ENCODE results near the gene MINDY4. TPM values are rescaled to one million over a fixed set of nuclear protein-coding genes. Genes with fewer than 3 reads are reported as not detected.

Gene MINDY4
- total RNA-seq, 1 experiment from 2014 or later, result 4.0 TPM

DNA sequence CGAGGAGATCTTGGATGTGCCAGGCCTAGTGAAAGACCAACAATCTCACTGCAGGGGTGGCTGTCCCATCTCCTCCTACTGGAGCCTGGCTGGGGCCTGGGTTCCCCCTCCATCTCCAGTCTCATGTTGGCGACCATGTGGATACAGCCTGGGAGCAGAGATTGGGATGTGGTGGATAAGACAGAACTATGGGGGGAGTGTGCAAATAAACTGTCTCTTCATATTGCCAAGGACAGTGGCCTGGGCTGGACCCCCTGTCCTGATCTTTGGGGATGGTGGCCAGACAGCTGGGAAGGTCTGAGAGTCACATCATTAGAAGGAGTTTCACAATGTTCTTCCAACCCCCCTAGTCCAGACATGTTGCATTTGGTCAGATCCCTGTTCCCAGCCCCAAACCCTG is 5.8 kb upstream of the MINDY4 start:
- DNase-seq (ENCODE audit: extremely low read depth, low read depth), result no peak

DNA sequence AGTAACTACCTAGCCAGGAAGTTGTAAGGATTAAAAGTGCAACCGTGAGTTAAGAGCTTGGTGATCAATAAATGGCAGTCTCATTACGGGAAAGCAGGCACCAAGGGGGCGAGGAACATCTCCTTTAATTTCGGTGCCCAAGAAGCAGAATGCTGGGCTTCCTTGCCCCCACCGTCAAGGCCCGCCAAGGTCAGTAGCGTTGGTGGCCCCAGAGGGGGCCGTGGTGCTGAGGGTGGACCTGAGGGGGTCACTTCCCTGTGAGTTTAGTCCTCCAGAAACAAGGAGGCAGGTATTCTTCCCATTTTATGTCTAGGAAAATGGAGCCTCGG is 408 bp upstream of the MINDY4 start:
- DNase-seq (ENCODE audit: extremely low read depth, low read depth), result no peak

DNA sequence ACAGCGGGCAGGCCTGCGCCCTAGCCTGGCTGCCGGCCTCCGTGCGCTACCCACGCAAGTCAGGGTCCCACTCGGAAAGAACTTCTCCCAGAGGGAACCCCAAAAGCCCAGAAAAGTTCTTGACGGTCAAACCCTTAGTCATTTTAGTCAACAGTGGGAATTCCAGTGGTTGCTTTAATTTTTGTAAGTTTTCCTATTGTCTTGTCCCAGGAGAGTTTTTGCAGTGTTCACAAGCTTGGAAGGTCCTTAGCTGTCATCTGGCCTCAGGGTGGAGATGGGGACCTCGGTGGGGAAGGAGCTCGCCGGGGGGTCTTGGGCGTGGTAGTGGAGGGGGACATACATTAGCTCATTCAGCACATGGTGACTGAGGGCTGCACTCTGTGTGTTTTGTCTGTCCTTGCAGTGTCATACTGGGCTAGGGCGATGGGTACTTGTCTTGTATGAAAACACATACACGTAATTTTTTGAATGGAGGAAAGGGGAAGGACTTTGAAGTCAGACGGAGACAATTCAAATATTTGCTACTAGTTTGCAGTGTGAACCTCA is 736 bp downstream of the MINDY4 start:
- DNase-seq (ENCODE audit: extremely low read depth, low read depth), result no peak

DNA sequence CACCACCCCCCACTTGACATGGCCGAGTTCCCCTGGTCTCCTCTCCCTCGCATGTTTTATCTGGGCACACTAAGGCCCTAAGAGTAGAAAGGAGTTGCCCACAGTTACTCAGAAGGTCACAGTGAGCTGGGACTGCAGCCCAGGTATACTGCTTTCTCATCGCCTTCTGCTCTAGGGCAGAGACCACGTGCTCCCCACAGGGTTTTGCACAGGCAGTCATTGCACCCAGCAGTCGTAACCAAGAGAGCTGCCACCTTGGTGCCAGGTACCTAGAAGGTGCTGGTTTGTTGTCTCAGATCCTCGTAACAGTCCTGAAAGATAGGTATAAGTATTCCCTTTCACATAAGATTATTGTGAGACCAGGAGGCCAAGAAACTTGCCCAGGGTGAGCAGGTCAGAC is 1.8 kb downstream of the MINDY4 start:
- DNase-seq (ENCODE audit: extremely low read depth, low read depth), result no peak

DNA sequence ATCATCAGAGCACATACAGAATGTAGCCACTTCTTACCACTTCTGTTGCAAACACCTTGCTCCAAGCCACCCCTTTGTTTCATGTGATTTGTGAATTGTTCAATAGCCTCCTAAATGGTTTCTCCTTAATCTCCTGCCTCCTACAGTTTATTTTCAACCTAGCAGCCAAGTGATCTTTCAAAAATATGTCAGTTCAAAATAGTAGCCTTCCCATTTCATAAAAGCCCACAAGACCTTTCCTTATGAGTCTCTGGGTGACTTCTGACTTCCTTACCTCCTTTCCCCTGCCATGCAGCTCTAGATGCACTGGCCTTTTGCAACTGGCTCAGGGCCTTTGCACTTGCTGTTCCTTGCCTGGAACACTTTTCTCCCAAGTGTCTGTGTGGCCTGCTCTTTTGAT is 4.8 kb downstream of the MINDY4 start:
- no peak for DNase-seq (ENCODE audit: extremely low read depth, low read depth)

DNA sequence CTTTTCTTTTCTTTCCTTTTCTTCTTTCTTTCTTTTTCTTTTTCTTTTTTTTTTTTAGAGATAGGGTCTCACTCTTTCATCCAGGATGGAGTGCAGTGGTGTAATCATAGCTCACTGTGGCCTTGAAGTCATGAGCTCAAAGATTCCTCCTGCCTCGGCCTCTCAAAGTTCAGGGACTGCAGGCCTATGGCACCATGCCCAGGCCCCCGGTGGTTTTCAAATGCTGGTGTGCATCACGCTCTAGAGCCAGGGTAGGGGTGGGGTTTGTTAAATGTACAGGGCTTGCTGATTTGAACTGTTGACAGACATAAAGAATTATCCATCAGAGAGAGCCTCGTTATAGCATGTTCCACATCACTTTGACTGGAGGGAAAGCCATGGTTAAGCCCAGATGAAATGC is 5.8 kb downstream of the MINDY4 start:
- no peak for DNase-seq (ENCODE audit: extremely low read depth, low read depth)

DNA sequence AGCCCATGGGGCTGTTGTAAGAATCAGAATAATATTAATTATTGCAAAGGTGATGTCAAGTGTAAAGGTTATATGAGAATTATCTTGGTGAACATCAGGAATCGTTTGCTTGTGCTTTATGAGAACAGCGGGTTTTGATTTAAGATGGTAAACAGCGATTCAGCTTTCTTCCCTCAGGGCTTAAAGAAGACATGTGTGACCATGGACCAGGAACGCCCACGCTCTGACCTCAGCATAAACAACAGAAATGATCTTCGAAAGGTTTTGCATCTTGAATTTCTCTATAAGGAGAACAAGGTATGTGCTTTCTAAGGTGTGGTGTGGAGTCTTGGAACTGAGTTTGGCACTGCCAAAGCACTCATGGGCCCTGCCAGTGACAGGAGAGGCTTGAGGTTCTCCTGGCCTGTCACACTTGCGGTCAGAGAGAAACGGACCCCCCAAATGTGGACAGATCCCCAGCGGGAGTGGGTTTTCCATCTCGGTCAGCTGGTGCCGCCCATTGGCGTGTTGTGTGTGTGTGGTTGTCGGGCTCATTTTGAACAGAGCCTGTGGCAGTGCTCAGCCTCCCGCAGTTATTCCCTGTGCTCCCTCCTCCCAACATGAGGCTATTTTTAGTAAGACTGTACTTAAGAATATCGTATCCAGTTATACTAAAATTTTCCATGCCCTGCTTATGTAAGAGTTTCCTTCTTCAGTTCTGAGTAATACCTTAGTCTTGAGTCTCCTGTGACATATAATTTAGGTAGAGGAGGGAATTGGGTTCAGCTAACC is 7.2 kb downstream of the MINDY4 start:
- DNase-seq (ENCODE audit: extremely low read depth, low read depth), result no peak

DNA sequence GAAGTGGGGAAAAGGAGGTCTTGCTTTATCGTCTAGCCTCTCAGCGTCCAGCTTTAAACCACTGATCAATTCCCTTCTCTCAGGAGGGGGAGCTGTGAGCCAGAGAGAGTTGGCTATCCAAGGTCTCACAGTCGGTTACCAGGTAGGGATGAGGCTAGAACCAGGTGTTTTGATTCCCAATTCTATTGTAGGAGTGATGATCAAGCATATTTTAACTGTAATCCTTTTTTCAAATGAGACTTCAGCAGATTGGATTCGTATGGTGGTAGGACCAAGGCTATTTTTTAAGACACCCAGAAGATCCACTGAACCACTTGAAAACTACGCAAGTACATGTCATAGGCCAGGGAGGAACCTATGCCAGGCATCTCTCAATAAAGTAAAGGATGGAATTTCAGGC is 8.4 kb downstream of the MINDY4 start:
- no peak for DNase-seq (ENCODE audit: extremely low read depth, low read depth)

DNA sequence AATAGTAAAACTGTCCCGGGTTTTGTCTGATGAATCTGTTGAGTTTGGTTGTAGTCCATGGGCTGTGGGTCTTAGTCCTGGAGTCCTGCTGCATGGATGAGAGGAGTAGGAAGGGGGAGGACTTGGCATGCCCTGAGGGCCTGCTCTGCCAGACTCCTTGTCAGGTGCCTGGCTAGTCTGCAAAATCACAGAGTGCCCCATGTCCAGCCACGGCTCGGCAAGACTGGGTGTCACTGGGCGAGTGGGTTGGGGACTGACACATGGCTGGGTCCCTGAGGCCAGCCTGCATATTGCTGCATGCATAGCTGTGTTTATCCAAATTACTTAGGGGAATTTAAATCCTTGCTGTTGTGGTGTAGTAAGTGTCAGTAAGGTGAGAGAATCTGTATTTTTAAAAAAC is 9.7 kb downstream of the MINDY4 start:
- no peak for DNase-seq (ENCODE audit: extremely low read depth, low read depth)

DNA sequence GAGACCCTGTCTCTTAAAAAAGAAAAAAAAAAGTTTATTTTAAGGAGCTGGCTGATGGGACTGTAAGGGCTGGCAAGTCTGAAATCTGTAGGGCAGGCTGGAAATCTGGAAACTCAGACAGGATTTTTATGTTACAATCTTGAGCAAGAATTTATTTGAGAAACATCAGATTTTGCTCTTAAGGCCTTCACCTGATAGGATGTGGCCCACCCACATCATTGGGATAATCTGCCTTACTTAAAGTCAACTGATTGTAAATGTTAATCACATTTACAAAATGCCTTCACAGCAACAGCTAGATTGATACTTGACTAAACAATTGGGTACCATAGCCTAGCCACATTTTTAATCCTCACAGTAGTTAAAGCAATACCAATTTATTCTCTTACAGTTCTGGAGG is 11.5 kb downstream of the MINDY4 start:
- no peak for DNase-seq (ENCODE audit: extremely low read depth, low read depth)

DNA sequence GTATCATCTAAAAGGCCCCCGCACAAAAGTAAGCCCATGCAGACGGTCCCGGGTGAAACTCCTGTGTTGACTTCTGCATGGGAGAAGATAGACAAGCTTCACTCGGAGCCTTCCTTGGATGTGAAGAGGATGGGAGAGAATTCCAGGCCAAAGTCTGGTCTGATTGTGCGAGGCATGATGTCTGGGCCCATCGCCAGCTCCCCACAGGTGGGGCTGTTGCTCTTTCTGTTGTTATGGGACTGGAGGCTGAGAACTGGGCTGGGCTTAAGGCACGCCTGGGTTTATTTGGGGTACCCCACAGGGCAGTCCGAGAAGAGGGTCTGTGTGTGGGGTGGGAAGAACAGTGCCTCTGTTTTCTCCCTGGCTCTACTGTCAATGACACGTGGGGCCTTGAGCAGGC is 14.6 kb downstream of the MINDY4 start:
- no peak for DNase-seq (ENCODE audit: extremely low read depth, low read depth)

DNA sequence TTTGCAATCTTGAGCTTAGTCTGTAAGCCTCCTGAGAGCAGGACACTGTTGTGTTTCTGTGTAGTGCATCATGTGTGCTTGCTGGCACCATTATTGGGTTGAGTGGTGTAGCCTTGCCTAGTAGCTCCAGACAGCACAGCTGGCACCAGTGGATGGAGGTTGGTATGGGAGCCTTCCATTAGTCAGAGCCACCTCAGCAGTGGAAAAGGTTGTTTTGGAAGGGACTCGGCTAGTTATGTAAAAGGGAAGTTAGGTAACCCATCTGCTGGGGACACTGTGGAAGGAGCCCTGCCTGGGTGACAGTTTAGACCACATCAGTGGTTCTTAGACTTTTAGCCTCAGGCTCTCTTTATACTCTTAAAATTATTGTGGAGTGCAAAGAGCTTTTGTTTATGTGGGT is 16.3 kb downstream of the MINDY4 start:
- DNase-seq (ENCODE audit: extremely low read depth, low read depth), result no peak

DNA sequence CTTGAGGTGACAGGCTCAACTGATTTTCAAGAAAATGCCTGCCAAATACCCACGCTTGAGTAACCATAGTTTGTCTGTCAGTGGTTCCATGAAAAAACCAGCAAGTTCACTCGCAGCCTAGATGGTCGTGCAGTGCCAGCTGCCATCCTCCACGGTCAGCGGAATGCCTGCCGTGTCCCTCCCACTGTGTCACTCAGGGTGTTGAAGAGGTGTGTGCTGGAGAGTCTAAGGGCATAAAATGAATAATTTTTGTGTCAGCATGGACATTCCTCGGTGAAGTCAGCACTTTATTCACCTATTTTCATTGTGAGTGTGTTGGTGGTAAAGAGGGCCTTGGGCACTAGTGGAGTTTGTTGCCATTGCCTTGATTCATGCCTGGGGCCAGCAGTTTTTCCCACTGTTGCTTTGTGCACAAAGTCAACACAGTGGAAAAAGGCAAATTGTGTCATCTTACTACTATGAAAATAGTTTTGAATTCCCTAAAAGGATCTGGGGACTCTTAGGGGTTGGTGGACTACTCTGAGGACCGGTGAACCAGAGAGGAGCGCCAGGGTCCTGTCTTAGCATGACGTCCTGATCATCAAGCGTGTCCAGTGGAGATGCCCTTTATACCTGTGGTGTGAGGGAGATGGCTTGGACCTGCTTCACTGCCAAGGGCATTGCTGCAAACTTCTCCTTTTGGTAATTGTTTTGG is 17.6 kb downstream of the MINDY4 start:
- no peak for DNase-seq (ENCODE audit: extremely low read depth, low read depth)

DNA sequence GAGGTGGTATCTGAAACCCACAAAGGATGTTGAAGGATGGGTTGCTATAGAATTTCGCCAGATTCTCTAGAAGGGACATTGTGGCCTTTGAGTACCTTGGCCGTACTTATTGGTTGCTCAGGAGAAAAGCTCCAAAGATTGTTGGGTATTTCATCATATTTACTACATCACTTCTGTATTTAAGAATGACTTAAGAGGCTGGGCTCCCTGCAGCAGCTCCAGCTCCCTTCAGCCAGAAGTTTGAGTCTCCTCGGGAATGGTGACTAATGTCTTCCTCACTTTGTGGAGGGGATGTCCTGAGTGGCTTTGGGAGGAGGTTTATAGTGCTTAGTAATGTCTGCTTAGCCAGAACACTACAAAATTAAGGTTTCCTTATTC is 18.1 kb downstream of the MINDY4 start:
- DNase-seq (ENCODE audit: extremely low read depth, low read depth), result no peak

DNA sequence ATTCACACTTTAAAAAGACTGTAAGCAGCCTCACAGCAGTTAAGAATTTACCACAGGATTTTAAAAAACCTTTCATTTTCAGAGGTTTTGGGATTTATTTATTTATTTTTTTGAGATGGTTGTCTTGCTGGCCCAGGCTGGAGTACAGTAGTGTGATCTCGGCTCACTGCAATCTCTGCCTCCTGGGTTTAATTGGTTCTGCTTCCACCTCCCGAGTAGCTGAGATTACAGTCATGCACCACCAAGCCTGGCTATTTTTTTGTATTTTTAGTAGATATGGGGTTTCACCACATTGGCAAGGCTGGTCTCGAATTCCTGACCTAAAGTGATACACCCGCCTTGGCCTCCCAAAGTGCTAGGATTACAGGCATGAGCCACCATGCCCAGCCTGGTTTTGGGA is 19.1 kb downstream of the MINDY4 start:
- no peak for DNase-seq (ENCODE audit: extremely low read depth, low read depth)

DNA sequence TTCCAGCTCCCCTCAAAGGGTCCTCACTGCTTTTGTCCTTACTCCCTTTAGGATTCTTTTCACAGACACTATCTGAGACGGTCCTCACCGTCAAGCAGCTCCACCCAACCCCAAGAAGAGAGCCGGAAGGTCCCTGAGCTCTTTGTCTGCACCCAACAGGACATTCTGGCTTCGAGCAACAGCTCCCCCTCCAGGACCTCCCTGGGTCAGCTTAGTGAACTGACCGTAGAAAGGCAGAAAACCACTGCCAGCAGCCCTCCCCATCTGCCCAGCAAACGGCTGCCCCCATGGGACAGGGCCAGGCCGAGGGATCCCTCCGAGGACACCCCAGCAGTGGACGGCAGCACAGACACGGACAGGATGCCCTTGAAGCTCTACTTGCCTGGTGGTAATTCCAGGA is 19.9 kb downstream of the MINDY4 start:
- no peak for DNase-seq (ENCODE audit: extremely low read depth, low read depth)

DNA sequence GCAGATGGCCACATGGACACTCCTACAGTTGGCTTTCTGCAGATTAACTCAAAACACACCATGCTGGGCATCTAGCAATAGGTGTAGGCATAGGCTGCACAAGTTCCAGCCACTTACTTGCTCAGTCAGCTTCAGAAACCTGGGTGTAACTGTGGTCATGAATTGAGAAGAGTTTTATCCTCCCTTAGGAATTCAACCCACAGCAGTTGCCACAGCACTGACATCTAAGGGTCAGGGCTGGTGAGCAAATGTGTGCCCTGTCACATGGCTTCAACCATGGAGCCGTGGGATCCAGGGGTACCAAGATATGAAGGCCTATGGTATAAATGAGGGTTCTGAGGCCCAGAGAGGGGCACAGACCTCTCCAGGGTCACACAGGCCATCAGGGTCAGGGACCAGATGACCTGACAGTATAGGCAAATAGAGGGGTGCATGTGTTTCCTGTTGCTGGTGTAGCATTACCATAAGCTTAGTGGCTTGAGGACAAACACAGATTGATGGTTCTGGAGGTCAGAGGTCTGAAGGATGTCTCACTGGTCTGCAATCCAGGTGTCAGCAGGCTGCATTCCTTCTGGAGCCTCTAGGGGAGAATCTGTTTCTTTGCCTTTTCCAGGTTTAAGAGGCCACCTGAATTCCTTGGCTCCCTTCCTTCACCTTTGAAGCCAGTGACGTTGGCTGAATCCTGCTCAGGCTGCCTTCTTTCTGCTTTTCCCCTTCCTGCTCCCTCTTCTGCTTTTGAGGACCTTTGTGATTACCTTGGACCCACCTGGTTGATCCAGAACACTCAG is 24.1 kb downstream of the MINDY4 start:
- no peak for DNase-seq (ENCODE audit: extremely low read depth, low read depth)

DNA sequence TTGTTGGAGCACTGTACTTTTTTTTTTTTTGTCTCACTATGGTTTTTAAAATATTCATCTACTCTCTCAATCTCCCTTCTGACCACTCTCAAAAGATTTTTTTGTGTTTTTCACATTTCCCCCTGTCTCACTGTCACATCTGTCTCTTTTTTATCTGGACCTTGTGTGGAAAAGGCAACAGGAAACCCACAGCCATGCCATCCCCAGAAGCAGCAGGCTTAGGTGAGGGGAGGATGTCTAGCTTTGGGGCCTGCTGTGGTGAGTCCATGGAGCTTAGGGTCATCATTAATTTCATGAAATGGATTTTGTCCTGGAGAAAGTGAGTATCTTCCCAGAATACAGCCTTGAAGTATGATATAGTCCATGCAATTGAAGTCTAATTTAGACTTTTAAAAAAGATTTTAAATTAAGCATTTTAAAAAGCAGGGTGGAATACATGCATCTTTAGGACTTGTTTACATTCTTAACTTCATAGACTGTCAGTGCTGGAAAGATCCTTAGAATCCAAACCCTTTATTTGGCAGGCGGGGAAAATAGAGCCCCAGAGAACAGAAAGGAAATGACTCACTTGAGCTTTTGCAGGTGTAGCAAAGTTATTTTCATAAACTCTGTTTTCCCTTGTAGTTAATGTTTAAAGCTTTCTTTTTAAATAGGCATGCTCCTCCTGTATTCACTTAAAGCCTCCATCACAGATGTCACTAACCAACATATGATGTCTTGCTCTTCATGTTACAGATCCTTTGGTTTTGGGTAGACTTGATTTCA is 25.1 kb downstream of the MINDY4 start:
- DNase-seq (ENCODE audit: extremely low read depth, low read depth), result no peak

DNA sequence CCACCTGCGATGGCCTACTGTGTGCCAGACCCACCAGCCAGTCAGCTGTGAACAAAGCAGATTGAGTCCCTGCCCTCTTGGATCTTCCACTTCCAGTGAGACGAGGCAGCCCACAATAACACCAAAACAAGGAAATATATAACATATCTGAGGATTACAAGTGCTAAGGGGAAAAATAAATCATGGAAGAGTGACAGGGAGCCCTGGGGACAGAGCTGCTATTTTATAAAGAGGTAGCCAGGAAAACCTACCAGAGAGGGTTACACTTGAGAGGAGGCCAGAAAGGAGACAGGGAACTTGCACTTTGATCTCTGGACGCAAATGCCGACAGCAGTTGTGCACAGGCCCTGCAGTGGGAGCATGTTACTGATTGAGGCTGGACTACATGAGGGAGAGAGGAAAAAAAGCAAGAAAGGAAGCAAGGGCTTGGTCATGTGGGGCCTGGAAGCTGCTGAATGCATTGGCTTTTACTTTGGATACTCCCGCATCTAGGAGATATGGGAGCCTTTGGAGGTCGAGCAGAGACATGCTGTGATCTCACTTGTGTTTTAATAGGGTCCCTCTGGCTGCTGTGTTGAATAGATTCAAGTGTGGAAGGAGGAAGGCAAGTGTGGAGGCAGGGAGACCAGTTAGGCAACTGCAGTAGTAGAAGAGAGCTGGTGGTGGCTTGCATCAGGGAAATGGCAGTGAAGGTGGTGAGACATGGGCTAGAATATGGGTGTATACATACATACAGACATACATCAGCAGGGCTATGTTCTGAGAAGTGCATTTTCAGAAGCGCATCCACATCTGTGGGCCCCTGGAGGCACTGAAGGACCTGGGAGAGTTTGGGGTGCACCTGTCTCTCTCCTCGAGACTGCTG is 26.2 kb downstream of the MINDY4 start:
- no peak for DNase-seq (ENCODE audit: extremely low read depth, low read depth)
